ENCODE data around the gene LPIN3.

The LPIN3 gene

DNA sequence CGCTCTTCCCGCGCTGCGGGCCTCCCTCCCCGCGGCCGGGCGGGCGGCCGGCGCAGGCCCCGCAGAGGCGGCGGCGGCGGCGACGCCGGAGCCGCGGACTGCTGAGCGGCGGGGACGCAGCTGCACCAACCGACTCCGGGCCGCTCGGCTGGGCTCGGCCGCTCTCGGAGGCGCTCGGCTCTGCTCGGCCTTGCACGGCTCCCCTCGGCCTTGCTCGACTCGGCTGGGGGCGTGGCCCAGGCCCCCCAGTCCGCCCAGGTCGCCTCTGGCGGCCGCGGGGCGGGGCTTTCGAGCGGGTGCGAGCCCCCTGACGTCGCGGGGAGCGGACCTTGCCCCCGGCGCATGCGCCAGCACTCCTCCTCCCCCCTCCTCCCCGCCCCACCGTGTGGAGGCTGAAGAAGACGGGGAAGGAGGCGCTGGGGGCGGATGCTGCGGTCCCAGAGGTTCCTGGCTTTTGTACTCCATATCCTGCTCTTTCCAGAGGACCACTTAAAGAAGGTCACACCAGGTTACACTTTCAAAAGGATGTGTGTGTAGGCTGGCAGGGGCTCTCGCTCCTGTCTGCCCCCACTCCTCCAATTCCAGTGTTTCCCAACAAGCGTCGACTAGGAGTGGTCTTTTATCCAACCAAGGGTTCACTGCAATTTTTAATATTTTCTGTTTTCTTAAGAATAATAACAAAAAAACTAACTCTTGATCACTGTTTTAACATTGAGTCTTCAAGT, 22.9 kb upstream of the LPIN3 start, which contains the start of gene ZHX3:
TSS of gene ZHX3 (minus strand) at position 186 of the 725 bp plus-strand sequence. CDS start 112,815 bp downstream, outside the sequence.
- no peaks in the 10 kb centered on the region for H3K36me3 ChIP-seq (ENCODE audit: insufficient read depth, low read length)
- no peak for TF ChIP-seq CTCF (conservative IDR thresholded peaks at IDR 0.05; ENCODE audit: low read length)
- TF ChIP-seq EZH2phosphoT487 (IDR thresholded peaks at IDR 0.05; ENCODE audit: borderline replicate concordance) = no peak

GRCh38 chr20:41318271-41318649, 22.4 kb upstream of the LPIN3 start:
- peak overlapping the region; percentile 61 for H3K9ac ChIP-seq (ENCODE audit: low read depth, low read length, poor library complexity, severe bottlenecking)
- H3K9me2 ChIP-seq (replicated peaks; ENCODE audit: low read depth, low read length) = no peaks in the 10 kb centered on the region
- no peak for TF ChIP-seq EZH2phosphoT487 (IDR thresholded peaks at IDR 0.05; ENCODE audit: borderline replicate concordance)
- no peak for TF ChIP-seq CTCF (conservative IDR thresholded peaks at IDR 0.05; ENCODE audit: low read length)
- H3K27me3 ChIP-seq (ENCODE audit: insufficient read depth, low read length, poor library complexity, severe bottlenecking) = no peaks in the 10 kb centered on the region
- peaks cover 35% of the 10 kb centered on the region for H3K79me2 ChIP-seq (ENCODE audit: insufficient read depth, low read length)
- H3K4me1 ChIP-seq (ENCODE audit: insufficient read depth, low read length, poor library complexity, severe bottlenecking) = peaks cover 36% of the 10 kb centered on the region
- H3K36me3 ChIP-seq (ENCODE audit: insufficient read depth, low read length) = no peaks in the 10 kb centered on the region
- no peaks in the 10 kb centered on the region for H3F3A ChIP-seq (ENCODE audit: low read depth)
- H3K9me3 ChIP-seq (ENCODE audit: insufficient read depth, low read depth, low read length) = no peaks in the 10 kb centered on the region
- H3K4me2 ChIP-seq (ENCODE audit: low read depth, low read length, poor library complexity, severe bottlenecking) = peak overlapping the region; percentile 89
- H4K20me1 ChIP-seq (ENCODE audit: insufficient read depth, low read length, poor library complexity, severe bottlenecking) = peaks cover 13% of the 10 kb centered on the region
- H2AFZ ChIP-seq (ENCODE audit: low read length) = peak overlapping the region; percentile 76; the same call in 1 of the 2 replicates
- H3K4me3 ChIP-seq (ENCODE audit: low read length, poor library complexity, severe bottlenecking) = peak overlapping the region; percentile 69

More for the DNA sequence above, 22.9 kb upstream of the LPIN3 start, which contains the start of gene ZHX3:
- H3K4me2 ChIP-seq (ENCODE audit: low read depth, low read length, poor library complexity, severe bottlenecking) = peak within 1 kb of the TSS; percentile 100
- peaks cover 39% of the 10 kb centered on the region for H3K79me2 ChIP-seq (ENCODE audit: insufficient read depth, low read length)
- peaks cover 13% of the 10 kb centered on the region for H4K20me1 ChIP-seq (ENCODE audit: insufficient read depth, low read length, poor library complexity, severe bottlenecking)
- no peaks in the 10 kb centered on the region for H3K27me3 ChIP-seq (ENCODE audit: insufficient read depth, low read length, poor library complexity, severe bottlenecking)
- H3K4me1 ChIP-seq (ENCODE audit: insufficient read depth, low read length, poor library complexity, severe bottlenecking) = peaks cover 42% of the 10 kb centered on the region
- no peaks in the 10 kb centered on the region for H3K9me2 ChIP-seq (replicated peaks; ENCODE audit: low read depth, low read length)
- H3K4me3 ChIP-seq (ENCODE audit: low read length, poor library complexity, severe bottlenecking) = peak within 1 kb of the TSS; percentile 95
- H3K9me3 ChIP-seq (ENCODE audit: insufficient read depth, low read depth, low read length) = no peaks in the 10 kb centered on the region
- H3F3A ChIP-seq (ENCODE audit: low read depth) = no peaks in the 10 kb centered on the region
- peak within 1 kb of the TSS; percentile 76 for H2AFZ ChIP-seq (ENCODE audit: low read length)
- H3K9ac ChIP-seq (ENCODE audit: low read depth, low read length, poor library complexity, severe bottlenecking) = peak within 1 kb of the TSS; percentile 78

GRCh38 chr20:41320441-41320840, 20.2 kb upstream of the LPIN3 start:
- Histone ChIP-seq H3K4me2 (ENCODE audit: low read depth, low read length, poor library complexity, severe bottlenecking) (peak overlapping the region; percentile 25), H3F3A (ENCODE audit: low read depth) (no peaks in the 10 kb centered on the region), H3K4me3 (ENCODE audit: low read length, poor library complexity, severe bottlenecking) (no peak overlapping the region), H3K9ac (ENCODE audit: low read depth, low read length, poor library complexity, severe bottlenecking) (no peak overlapping the region), H3K4me1 (ENCODE audit: insufficient read depth, low read length, poor library complexity, severe bottlenecking) (peaks cover 29% of the 10 kb centered on the region), H3K9me2 (replicated peaks; ENCODE audit: low read depth, low read length) (no peaks in the 10 kb centered on the region), H4K20me1 (ENCODE audit: insufficient read depth, low read length, poor library complexity, severe bottlenecking) (peaks cover 13% of the 10 kb centered on the region), H3K79me2 (ENCODE audit: insufficient read depth, low read length) (peaks cover 17% of the 10 kb centered on the region), H2AFZ (ENCODE audit: low read length) (no peak overlapping the region; the same call in 1 of the 2 replicates), H3K36me3 (ENCODE audit: insufficient read depth, low read length) (no peaks in the 10 kb centered on the region), H3K27me3 (ENCODE audit: insufficient read depth, low read length, poor library complexity, severe bottlenecking) (no peaks in the 10 kb centered on the region), H3K9me3 (ENCODE audit: insufficient read depth, low read depth, low read length) (no peaks in the 10 kb centered on the region)
- no peak for TF ChIP-seq CTCF (conservative IDR thresholded peaks at IDR 0.05; ENCODE audit: low read length)
- TF ChIP-seq EZH2phosphoT487 (IDR thresholded peaks at IDR 0.05; ENCODE audit: borderline replicate concordance) = no peak
